ENCODE measurements around the gene WARS2.

The WARS2 gene

DNA sequence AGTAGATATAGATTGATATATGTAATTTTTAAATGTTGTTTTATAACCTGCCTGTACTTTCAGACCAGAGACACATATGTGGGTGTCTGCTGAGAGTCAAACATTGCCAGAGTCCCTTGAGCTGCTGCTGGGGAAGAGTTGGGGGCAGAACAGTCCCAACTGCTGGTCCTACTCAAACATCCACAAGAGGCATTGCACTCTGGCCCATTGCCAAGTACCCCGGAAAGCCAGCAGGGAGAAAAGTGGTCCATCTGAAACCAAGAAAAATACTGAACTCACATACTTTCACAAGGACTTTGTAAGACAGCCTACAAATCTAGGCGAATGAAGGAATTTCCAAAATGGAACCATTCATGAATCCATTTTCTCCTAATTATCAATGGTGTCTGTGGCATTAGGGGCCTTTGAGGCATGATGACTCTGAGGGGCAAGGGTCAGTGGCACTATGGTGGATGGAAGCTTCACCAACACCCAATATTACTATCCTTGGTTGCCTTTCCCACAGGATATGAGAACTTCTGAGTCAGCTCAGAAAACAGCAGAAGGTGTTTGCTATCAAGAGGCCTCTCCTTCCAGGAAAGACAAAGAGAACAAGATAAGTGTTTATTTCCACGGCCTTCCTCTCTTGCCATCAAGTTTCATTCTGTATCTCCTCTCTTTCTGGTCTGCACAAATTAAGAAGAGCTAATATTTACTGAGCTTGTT, 145.0 kb downstream of the WARS2 start:
- DNase-seq, result no peak

DNA sequence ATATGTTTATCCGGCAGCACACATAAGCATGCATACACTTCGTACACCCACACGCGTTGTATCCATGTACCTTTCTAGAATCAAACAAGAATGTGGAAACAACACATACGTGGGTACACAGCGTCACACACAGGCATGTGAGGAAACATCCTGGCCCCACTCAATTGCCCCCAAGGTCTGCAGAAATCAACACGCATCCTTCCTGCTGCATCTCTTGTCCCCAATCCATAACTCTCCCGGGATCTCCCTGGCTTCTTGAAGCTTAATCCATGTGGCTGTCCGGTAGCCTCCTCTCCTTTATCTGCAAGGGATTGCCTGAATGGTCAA, 146.8 kb downstream of the WARS2 start:
- DNase-seq, result no peak

DNA sequence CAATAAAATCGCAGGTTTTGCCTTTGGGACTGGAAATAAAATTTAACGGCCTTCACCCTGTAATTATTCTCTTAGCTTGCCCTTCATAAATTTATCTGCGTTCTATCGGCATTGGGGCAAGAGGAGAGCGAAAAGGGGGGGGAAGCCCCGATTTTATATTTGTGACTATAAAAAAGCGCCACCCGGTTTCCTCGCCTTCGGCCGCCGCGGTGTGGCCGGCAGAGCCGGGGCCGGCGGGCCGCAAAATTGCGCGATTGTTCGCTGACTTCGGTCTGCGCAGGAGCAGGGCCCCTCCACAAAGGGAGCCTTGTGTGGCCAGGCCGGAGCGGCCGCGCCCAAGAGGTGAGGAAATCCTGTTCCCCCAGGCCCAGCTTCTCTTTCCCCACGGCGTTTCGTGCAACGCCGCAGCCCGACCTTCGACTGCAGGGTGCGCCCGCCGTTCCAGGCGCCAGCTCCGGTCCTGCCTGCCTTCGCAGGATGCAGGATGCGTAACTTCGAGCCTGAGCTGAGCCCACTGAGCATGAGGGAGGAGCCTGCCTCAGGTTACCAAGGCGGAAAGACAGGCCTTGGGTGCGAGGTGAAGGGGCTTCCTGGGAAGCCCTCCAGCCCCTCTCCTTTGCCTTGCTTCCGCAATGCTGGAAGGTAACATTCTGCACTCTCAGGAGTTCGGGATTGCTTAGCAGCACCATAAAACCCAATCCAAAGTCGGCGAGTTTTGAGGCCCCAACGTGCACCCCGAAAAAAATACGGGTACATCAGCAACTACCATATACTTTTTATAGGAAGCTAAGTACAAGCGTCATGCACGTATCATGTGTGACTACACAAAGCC, 147.4 kb downstream of the WARS2 start:
- DNase-seq, result no peak

DNA sequence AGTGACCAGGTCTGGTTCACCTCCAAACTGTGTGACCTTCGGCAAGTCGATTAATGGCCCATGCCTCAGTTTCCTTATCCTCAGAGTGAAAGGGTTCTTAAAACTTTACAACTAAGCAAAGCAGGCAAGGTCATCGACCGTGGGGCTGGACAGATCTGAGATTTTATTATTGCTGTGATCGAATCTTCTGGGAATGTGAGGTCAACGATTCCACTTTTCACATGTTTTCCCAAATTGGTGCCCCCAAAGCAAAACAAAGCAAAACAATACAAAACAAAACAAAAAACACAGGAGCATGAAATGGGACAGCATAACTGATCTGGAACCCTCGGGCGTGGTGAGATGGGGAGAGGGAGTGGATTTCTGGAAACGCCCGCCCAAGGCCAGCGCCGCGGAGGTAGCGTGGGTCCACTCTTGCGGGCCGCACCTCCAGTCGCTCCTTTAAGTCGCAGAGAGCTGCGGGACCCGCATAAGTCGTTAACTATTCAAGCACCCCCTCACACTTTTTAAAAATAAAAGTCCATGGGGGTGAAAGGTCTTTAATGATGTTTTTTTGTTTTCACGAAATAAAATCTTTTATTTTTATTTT, 148.1 kb downstream of the WARS2 start:
- DNase-seq, result no peak

DNA sequence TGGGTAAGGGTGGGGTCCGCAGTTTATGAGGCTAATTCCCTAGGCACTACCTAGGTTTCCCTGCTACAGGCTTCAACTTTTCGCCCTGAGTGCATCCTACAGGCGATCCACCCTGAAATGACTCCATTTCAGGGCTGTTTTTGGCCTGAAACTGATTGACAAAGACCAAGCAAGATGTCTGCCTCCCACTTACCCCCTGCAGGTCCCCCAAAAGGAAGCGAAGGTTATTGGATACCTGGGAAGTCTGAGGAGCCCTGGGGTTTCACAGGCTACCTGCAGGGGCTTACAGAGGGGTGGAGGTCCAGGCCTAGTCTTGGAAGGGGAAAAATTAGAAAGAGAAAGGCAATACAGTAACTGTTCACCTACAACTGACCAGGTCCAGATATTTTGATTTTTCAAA, 149.0 kb downstream of the WARS2 start:
- no peak for DNase-seq

DNA sequence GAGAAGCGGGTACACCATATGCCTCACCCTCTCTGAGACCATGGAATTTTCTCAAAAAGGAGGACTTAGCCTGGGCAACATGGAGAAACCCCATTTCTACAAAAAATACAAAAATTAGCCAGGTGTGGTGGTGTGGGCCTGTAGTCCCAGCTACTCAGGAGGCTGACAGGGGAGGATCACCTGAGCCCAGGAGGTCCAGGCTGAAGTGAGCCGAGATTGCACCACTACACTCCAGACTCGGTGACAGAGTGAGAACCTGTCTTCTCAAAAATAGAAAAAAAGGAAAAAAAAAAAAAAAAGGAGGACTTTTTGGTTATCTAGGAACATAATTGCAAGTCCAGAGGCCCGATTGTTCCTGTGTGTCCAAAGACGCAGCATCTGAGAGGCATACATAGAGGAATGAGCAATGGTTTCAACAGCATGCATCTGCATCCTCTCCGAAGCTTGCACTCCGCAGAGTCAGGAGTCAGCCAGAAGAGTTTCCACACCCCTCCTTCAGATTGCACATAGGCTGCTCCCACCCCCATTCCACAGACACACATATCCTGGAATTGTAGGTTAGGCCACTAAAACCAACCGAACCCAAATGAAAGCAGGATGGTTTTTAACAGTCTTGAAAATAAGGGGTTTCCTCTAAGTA, 149.8 kb downstream of the WARS2 start:
- no peak for DNase-seq

DNA sequence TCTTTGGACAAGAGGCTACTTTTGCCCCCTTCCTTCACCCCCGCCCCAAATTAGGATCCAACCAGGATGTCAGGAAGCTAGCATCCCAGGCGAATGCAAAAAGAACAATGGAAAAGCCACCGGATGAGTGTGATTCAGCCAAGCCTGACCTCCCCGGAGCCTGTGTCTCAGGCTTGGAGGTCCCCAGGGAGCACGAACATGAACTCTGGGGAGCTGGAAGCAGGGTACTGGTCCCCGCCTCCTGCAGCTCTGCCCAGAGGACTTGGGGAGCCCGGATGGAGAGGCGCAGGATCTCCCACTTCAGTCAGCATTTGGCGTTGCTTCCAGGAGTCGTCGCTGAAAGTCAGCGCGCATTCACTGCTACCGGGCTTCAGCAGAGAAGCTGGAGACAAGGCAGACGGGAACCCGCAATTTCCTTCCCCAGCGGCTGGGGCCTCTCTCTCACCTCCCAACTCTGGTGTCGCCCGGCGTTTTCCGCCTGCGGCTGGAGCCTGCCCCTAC, 150.5 kb downstream of the WARS2 start:
- DNase-seq, result no peak

DNA sequence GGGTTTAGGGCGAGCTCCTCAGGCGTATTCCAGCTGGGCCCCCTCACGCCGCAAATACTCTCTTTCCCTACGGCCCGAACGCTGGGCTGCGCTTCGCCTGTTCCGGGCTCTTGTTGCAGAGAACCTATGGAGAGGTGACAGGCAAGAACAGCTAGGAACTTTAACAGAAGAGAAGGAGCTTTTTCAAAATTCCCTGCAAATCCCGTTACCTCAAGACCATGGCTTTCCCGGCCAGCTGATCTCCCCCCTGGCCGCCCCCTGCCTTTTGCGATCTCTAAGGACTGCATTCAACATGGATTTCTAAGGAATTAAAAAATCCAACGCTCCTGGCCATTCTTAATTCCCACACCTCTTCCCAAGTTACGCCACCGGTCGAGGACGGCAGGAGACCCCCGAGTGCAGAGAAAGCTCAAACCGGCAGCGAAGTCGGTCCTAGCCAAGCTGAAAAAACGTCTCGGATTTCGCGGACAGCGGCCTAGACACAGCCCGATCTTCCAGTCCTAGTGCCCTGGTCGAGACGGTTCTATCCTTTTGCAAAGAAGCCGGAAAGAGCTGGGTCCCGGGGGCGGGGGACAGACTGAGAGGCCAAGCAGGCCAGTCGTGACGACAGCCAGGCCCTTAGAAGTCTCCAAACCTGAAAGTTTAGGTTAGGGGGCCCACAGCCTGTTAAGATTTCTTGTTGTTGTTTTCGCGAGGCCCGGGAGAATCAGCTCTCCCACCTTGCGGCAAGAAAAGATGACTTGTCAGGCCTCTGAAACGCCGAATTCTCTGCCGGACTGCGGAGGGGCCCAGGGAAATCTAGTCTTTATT, 151.2 kb downstream of the WARS2 start:
- no peak for DNase-seq

DNA sequence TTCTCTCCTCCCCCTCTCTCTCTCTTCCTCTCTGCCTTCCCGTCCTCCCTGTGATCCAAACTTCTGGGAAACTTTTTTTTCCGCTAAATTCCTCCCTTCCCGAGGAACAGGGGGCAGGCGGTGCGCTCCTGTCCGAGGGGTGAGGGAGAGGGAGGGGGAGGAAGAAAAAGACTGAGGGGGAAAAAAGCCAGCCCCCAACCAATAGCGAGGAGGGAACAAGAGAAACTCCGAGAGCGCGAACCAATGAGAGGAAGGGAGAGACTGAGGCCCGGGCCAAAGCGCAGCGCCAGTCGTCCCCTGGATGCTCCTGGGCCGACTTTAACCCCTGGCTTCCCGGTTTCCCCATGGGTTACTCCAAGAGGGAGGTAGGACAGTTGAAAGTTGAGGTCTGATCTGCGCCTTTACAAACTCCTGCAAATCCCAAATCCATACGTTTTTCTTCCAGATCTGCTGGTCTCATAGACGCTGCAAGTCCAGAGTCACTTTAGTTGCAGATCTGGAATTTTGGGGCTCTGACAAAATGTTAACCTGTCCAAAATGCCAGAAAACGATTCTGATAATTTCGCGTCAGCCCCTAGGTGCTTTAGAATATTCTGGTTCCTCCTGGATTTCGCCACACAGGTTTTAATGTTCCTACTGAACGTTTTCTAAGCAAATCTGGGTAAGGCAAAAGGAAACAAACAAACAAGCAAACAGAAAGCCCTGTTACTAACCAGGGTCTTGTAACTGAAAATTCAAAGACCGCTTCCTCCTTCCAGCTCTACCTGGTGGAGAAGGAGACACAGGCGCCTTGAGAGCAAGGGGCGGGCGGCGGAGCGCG, 152.1 kb downstream of the WARS2 start, which contains the start of gene TBX15:
TSS of gene TBX15 (minus strand) at position 158 of the 820 bp plus-strand sequence. CDS start 548 bp downstream, outside the sequence.
- DNase-seq, result no peak

DNA sequence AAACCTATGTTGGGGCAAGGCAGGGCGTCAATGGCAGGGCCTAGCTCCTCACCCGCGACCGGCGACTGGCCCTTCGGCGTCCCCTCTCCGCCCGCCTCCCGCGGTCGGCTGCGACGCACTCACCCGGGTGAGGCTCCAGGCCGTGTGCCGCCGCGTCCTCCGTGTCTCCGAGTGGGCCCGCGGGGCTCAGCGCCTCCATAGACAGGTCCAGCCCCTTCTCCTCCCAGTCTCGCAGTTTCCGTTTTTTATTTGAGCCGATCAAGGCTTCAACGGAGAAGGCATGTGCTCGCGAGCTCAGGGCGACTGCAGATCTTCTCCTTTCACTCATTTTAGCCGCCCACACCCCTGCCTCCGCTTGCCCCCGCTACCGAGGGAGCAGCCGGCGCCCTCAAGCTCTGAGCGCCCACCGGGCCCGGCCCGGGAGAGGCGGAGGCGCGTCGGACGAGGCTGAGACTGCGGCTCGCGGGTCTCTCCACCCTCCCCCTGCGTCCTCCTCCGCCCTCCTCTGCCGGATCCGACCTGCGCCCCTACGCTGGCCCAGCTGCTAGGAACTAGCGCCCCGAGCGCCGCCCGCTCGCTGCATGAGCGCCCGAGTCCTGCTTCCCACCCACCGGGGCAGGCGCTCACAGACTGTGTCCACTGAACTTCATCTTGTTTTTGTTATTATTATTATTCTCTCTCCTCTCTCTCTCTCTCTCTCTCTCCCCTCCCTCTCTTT, 152.8 kb downstream of the WARS2 start:
- peak; percentile 70 for DNase-seq

DNA sequence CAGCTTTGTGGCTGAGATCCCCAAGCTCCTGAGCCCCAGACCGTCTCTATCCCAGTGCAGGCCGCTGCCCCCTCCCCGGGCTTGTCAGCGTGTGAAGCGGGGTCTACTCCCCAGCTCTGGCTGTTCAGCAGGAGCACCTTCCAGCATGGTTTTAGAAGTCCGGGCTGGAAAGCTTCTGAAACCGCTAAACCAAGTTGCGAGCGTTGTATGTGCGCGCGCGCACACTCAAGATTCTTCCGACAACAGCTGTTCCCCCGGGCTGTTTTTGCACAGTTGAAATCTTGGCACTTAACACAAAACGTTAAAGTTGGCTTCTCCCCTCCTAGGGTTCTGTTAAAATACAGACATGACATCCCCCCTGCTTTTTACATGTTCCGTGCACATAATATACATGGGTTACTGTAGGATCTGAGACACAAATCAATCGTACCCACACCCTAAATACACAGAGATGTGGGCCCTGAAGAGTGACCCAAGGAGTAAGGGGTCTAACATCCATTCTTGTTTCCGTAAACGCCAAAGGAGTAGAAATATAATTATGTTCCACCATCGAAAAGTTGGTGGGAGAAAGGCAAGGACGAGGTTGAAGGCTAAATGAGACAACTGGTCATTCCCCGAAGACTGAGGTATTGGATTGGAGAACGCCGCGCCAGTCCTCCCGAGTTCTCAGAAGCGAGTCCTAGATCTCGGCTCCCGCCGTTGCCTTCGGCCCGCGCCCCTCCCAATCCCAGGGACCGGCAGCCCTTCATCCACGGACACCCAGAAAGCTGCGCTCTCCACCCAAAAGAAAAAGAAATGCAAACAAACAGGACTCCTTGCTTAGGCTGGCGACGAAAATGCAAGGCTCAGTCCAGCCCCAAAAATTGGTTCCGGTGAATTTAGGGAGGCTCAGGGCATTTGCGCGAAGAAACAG, 153.6 kb downstream of the WARS2 start:
- DNase-seq, result peak; percentile 72

DNA sequence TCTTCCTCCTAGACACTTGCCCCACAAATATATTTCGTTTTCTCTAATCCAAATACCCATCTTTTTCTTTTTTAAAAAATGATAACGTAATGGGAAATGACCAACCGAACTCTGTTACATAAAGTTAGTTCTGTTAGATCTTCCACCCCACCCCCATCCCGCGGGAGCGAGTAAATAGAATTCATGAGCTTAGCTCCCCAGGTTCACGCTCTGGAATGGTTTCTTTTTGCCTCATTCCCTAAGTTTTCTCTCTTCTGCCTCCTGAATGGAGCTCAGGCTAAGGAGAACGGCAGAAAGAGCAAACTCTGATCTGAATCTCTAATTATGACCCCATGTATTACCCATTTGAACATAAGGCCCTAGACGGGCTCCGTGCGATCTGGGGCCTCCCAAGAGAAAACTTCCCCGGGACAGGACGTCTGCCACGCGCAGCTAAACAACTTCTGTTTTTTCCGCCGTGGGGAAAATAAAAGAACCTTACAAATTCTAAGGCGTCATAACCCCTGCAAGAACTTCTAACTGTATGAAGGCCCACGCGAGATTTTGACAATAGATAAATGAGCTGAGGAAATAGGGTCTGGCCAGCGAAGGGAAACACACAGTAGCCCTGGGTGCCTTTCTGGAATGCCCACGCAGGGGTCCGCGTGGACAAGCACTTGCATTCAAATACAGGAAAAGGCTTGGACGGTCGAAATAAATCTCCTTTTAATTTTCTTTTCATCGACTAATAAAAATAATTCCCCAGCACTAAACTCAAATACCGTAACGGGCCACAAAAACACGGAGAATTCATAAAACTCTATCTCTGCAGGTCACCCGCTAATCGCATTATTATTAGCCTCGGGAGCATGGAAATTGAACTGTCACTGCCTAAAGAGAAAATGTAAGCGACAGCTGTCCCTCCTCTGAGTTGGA, 154.6 kb downstream of the WARS2 start:
- peak; percentile 50 for DNase-seq

DNA sequence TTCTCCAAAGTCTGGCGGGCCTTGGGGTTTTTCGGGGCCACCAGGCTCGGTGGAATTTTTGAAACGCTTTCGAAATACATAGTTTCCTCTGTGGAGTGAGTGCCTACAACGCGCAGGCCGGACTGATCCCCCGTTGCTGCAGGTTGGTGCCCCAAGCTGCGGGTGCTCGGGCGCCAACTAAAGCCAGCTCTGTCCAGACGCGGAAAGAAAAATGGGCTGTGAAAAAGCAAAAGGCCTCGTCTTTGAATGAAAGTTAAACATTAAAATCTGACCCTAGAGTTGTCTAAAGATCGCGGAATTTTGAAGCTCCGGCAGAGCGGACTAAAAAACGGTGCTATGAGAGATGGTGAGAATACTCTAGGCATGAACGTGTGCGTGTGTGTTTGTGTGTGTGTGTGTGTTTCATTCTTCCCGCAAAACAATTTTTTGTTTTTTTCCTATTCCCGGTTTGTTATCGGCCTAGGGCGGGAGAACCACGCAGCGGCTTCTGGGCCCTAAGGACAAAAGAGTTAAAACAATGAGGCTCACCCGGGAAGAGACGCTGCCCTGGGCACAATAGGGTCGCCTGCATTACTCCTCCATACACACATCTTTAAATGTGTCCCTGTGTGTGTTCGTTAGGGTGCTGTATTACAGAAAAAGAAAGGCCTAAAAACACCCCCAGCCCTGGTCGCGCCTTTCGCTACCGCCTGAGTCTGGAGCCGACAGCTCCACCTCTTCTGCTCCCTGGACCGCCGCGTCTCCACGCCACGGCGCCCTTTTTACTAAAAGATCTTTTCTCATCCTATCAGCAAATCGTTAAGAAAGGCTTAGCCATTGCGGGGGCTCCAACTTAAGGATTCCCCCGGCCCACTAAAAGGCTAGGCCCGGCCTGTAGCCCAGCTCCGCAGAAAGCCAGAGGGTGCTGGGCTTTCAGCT, 155.5 kb downstream of the WARS2 start:
- DNase-seq, result peak; percentile 53

DNA sequence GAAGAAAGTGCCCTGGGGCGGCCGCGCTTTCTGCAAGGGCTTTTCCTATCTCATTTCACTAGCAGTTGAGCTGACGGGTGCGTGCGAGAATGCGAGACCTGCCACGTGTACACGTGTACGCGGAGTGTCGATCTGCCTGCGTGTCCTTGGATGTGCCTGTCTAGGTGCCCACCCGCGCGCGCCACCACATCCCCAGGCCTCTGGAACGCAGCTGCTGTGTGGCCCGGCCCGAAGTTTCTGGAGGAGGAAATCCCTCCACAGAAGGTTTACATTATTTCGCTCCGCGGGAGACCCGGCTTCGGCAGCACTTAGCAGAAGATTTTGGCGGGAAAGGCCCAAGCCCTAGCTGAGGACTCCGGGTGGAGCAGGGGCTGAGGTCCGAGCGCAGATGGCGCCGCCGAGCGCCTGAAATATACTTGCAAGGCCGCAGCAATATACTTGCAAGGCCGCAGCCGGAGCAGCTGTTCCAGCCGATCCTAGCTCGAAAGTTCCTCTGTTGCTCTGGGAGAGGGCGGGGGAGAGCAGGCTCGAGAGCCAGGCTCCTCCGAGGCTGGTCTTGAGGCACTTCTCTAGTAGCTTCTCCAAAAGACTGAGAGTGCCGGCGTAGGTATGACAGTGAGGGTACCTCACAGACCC, 156.2 kb downstream of the WARS2 start:
- DNase-seq, result peak; percentile 64

DNA sequence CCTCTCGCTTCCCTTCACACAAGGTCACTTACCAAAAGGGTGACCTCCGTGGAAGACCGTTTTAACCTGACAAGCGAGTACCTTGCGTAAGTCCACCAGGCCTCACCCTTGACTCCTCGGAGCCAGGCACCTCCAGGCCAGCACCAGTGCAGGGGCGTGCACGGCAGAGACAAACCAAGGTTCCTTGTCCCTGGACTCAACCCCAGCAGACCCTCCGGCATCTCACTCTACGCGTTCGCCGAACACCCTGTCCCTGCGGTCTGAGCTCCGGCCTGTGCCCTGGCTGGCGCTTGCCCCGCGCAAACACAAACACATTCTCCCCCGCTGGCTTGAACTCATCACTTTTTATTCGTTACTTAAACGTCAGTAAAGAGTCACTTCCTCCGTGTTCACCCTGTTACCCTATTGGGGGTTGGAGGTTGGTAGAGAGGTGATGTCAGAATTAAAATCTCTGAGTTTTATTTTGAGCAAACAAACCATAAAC, 156.9 kb downstream of the WARS2 start:
- no peak for DNase-seq

DNA sequence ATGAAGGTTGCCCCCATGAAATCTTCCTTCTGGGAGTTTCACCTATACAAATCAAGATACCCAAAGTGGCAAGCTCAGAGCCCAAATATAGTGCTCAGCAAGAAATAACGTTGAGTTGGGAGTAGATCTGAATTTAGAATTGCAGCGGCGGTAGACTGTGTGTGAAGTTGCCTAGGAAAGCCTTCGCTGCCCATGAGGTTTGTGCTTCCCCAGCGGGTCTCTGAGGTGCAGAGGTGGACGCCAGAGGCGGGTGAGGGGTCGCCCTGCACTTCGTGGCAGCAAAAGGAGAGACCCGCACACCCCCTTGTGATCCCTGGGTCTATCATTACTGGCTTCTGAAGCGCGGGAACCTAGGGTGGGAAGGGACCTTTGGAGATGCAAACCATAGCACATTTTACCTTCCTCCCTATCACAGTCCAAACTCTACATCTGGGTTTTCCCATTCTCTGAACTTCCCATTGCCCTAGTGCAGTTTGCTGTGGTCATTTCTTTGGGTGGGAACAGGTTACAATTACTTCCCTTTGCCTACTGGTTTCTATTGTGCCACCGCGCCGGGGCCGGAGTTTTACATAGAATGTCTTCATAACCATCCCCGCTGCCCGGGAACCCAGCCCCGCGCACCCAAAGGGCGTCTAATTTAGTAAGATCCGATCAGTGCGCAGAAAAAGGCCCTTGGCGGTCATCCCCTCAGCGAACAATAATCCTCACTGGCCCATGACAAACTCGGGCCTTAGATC, 157.5 kb downstream of the WARS2 start:
- no peak for DNase-seq

Measured in EL (cell line).